B cell (primary cell): ENCODE data around the gene CAMTA1. TPM values are rescaled to one million over a fixed set of nuclear protein-coding genes. Genes with fewer than 3 reads are reported as not detected.

ENCODE experiments used
- ATAC-seq: fragments of 200-7000 bp; cut with Tn5 transposase; one replicate; pipeline ENCODE4 v1.10.0; 2021; ENCODE audit warnings: low read depth, mild to moderate bottlenecking, moderate number of reproducible peaks, moderate library complexity
- CTCF ChIA-PET: fragments of 350-600 bp; sonication (Branson Sonifier 250); formaldehyde crosslinking; loops from one replicate; lab custom pipeline; 2021; ENCODE audit warnings: antibody characterized with exemption, inconsistent platforms; lab: Charles Lee
- POLR2A ChIA-PET: fragments of 350-600 bp; sonication (Branson Sonifier 250); formaldehyde crosslinking; loops from one replicate; lab custom pipeline; 2021; ENCODE audit warnings: antibody characterized with exemption; lab: Charles Lee
- DNase-seq: peaks from one replicate; pipeline ENCODE4 v3.0.0; 2013
- H2AFZ ChIP-seq: 2 replicates; pipeline ENCODE4 v1.6.1; 2012; ENCODE audit warnings: mild to moderate bottlenecking, low read depth, low read length; ENCODE audit not compliant: insufficient read depth, poor library complexity, severe bottlenecking
- H3K27ac ChIP-seq, 2 donors: 1 replicate in 1 of 2; 2 replicates in 1 of 2; pipeline ENCODE4 v1.5.1; 2012 to 2013; ENCODE audit warnings: low read length in 2 of 2, mild to moderate bottlenecking in 2 of 2, moderate library complexity in 1 of 2
- H3K27me3 ChIP-seq, 4 experiments: fragments of 200-600 bp in 1 of 4; sonication (generic) in 1 of 4; replicated peaks in 1 of 4; 1 replicate in 2 of 4; 2 replicates in 2 of 4; pipeline versions ENCODE4 v1.6.1 to v1.7.0; 2013 to 2016; ENCODE audit warnings: low read length in 3 of 4, mild to moderate bottlenecking in 2 of 4, mixed read lengths in 1 of 4, moderate library complexity in 1 of 4; ENCODE audit not compliant: insufficient read depth in 4 of 4, control insufficient read depth in 3 of 4; ENCODE audit errors: control extremely low read depth in 1 of 4
- H3K36me3 ChIP-seq, 2 experiments: replicated peaks in 1 of 2; 1 replicate in 1 of 2; 2 replicates in 1 of 2; pipeline versions ENCODE4 v1.6.1 to v1.7.1; 2013; ENCODE audit warnings: low read length in 1 of 2; ENCODE audit not compliant: insufficient read depth in 2 of 2, control insufficient read depth in 1 of 2; ENCODE audit errors: control extremely low read depth in 1 of 2, extremely low read depth in 1 of 2
- H3K4me1 ChIP-seq, 2 donors: fragments of 200-600 bp in 1 of 2; sonication (generic) in 1 of 2; 1 replicate in 1 of 2; 2 replicates in 1 of 2; pipeline versions ENCODE4 v1.5.1 to v1.6.1; 2013 to 2017; ENCODE audit warnings: low read length in 2 of 2; ENCODE audit not compliant: control insufficient read depth in 2 of 2, insufficient read depth in 2 of 2
- H3K4me2 ChIP-seq: replicated peaks from 2 replicates; pipeline ENCODE3; 2012; ENCODE audit warnings: mild to moderate bottlenecking, low read depth, low read length; ENCODE audit not compliant: poor library complexity, severe bottlenecking
- H3K4me3 ChIP-seq, 5 experiments: fragments of 200-600 bp in 1 of 5; sonication (generic) in 1 of 5; 1 replicate in 3 of 5; 2 replicates in 2 of 5; pipeline versions ENCODE4 v1.5.1 to v1.7.0; 2011 to 2016; ENCODE audit warnings: low read length in 4 of 5, mild to moderate bottlenecking in 4 of 5, low read depth in 2 of 5, control low read depth in 1 of 5, moderate library complexity in 1 of 5; ENCODE audit not compliant: insufficient read depth in 1 of 5; ENCODE audit errors: control extremely low read depth in 1 of 5, extremely low read depth in 1 of 5
- H3K79me2 ChIP-seq: fragments of 200-600 bp; sonication (generic); one replicate; pipeline ENCODE4 v1.6.0; 2016; ENCODE audit warnings: low read length; ENCODE audit not compliant: control insufficient read depth, insufficient read depth
- H3K9ac ChIP-seq: fragments of 200-600 bp; sonication (generic); 2 replicates; pipeline ENCODE4 v1.6.1; 2017; ENCODE audit warnings: mild to moderate bottlenecking, low read length, moderate library complexity
- H3K9me3 ChIP-seq, 3 donors: one replicate each; pipeline versions ENCODE4 v1.6.1 to v1.7.1; 2013; ENCODE audit warnings: low read length in 2 of 3; ENCODE audit not compliant: control insufficient read depth in 2 of 3, insufficient read depth in 1 of 3; ENCODE audit errors: control extremely low read depth in 1 of 3
- H4K20me1 ChIP-seq: 2 replicates; pipeline ENCODE4 v1.6.0; 2012; ENCODE audit warnings: mild to moderate bottlenecking, low read length; ENCODE audit not compliant: insufficient read depth, control insufficient read depth, poor library complexity, severe bottlenecking
- H3K27ac Mint-ChIP-seq: one replicate; pipeline ENCODE4 v1.8.0; 2021; ENCODE audit warnings: mixed read lengths
- H3K27me3 Mint-ChIP-seq: one replicate; pipeline ENCODE4 v1.8.0; 2021; ENCODE audit warnings: mixed read lengths
- H3K4me1 Mint-ChIP-seq: one replicate; pipeline ENCODE4 v1.8.0; 2021; ENCODE audit warnings: mixed read lengths
- H3K4me3 Mint-ChIP-seq: one replicate; pipeline ENCODE4 v1.8.0; 2021; ENCODE audit warnings: mixed read lengths
- H3K9me3 Mint-ChIP-seq: one replicate; pipeline ENCODE4 v1.8.0; 2022; ENCODE audit warnings: mixed read lengths; ENCODE audit not compliant: insufficient read depth
- EZH2 ChIP-seq: IDR thresholded peaks from 2 replicates; pipeline ENCODE4 v1.6.1; 2012; ENCODE audit warnings: borderline replicate concordance, low read depth, mild to moderate bottlenecking, moderate library complexity, low read length; ENCODE audit not compliant: insufficient read depth, poor library complexity, severe bottlenecking
- WGBS: methylation state at CpG from one replicate; pipeline ENCODE4 v1.1.5; 2013; ENCODE audit warnings: missing lambda C conversion rate; ENCODE audit not compliant: insufficient coverage; 5-methylcytosine and 5-hydroxymethylcytosine counted together
- intact Hi-C: fragments of 100-400 bp; cut with micrococcal nuclease; formaldehyde crosslinking; loops from one replicate; pipeline ENCODE4 v1.10.0; 2022
- polyA plus RNA-seq: library from polyadenylated mRNA; depleted of rRNA; stranded (reverse); fragments of >200 nt; gene quantifications from 2 replicates; pipeline ENCODE4 v1.2.3, GENCODE V29; 2012
- total RNA-seq, 2 donors: library from RNA; stranded (reverse); fragments of 120-200 nt in 1 of 2; gene quantifications; 1 replicate in 1 of 2; 2 replicates in 1 of 2; pipeline versions ENCODE4 v1.2.3 to v1.2.4, GENCODE V29; 2013 to 2022
- TF ChIP-seq, protein P1 (sequence below): fragments of 200-600 bp; IDR thresholded peaks from one replicate; pipeline ENCODE4 v1.8.0; 2022; ENCODE audit warnings: antibody characterized with exemption, mild to moderate bottlenecking

Gene CAMTA1
- total and polyA plus RNA-seq, 2 donors (not counting 1 experiment from before 2014, with no cell fraction given), result 42.2 to 45.7 TPM

- no peak overlapping the region for H3K27ac ChIP-seq
- no peaks in the 10 kb centered on the region for H3K4me1 ChIP-seq
- H2AFZ ChIP-seq, result no peak overlapping the region
- H3K27me3 Mint-ChIP-seq, result no peaks in the 10 kb centered on the region
- no peaks in the 10 kb centered on the region for H3K9me3 ChIP-seq
- H3K79me2 ChIP-seq, result no peaks in the 10 kb centered on the region
- ChIA-PET POLR2A (no interaction called here), CTCF (no interaction called here)
- no peaks in the 10 kb centered on the region for H4K20me1 ChIP-seq
- H3K27me3 ChIP-seq, result no peaks in the 10 kb centered on the region
- no peak overlapping the region for H3K27ac Mint-ChIP-seq
- H3K9ac ChIP-seq, result no peak overlapping the region
- H3K4me2 ChIP-seq, result no peak overlapping the region
- intact Hi-C loops, result no loop called here
- H3K4me1 Mint-ChIP-seq, result peaks cover 2% of the 10 kb centered on the region
- H3K36me3 ChIP-seq, result no peaks in the 10 kb centered on the region
- no peak overlapping the region for H3K4me3 ChIP-seq
- ATAC-seq, result no peak
- H3K4me3 Mint-ChIP-seq, result no peak overlapping the region
- no peak for DNase-seq
- 97% methylated on average over 4 of the region's 7 CpGs for WGBS
- TF ChIP-seq, protein P1, sequence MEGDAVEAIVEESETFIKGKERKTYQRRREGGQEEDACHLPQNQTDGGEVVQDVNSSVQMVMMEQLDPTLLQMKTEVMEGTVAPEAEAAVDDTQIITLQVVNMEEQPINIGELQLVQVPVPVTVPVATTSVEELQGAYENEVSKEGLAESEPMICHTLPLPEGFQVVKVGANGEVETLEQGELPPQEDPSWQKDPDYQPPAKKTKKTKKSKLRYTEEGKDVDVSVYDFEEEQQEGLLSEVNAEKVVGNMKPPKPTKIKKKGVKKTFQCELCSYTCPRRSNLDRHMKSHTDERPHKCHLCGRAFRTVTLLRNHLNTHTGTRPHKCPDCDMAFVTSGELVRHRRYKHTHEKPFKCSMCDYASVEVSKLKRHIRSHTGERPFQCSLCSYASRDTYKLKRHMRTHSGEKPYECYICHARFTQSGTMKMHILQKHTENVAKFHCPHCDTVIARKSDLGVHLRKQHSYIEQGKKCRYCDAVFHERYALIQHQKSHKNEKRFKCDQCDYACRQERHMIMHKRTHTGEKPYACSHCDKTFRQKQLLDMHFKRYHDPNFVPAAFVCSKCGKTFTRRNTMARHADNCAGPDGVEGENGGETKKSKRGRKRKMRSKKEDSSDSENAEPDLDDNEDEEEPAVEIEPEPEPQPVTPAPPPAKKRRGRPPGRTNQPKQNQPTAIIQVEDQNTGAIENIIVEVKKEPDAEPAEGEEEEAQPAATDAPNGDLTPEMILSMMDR, result no peak
- TF ChIP-seq EZH2, result no peak
- no peaks in the 10 kb centered on the region for H3K9me3 Mint-ChIP-seq
Observed at GRCh38 chr1:6893388-6893787, 108.1 kb downstream of the CAMTA1 start.

GRCh38 chr1:6897138-6897537 is 111.9 kb downstream of the CAMTA1 start:
- Histone ChIP-seq H3K27ac (no peak overlapping the region), H3K4me3 (no peak overlapping the region), H3K9me3 (no peaks in the 10 kb centered on the region), H3K4me2 (no peak overlapping the region), H3K36me3 (no peaks in the 10 kb centered on the region), H3K79me2 (no peaks in the 10 kb centered on the region), H3K27me3 (no peaks in the 10 kb centered on the region), H3K4me1 (no peaks in the 10 kb centered on the region), H3K9ac (no peak overlapping the region), H2AFZ (no peak overlapping the region), H4K20me1 (no peaks in the 10 kb centered on the region)
- Mint-ChIP-seq H3K27ac (no peak overlapping the region), H3K27me3 (no peaks in the 10 kb centered on the region), H3K4me1 (no peaks in the 10 kb centered on the region), H3K9me3 (no peaks in the 10 kb centered on the region), H3K4me3 (no peak overlapping the region)
- intact Hi-C loops, result no loop called here
- ChIA-PET CTCF (no interaction called here), POLR2A (no interaction called here)
- WGBS, result no CpG with 5 or more reads among the region's 2 CpGs
- ATAC-seq (no peak), DNase-seq (no peak)
- no peak for TF ChIP-seq EZH2
- TF ChIP-seq, protein P1, result no peak
